ENCODE measurements around the gene HUWE1.

DNA sequence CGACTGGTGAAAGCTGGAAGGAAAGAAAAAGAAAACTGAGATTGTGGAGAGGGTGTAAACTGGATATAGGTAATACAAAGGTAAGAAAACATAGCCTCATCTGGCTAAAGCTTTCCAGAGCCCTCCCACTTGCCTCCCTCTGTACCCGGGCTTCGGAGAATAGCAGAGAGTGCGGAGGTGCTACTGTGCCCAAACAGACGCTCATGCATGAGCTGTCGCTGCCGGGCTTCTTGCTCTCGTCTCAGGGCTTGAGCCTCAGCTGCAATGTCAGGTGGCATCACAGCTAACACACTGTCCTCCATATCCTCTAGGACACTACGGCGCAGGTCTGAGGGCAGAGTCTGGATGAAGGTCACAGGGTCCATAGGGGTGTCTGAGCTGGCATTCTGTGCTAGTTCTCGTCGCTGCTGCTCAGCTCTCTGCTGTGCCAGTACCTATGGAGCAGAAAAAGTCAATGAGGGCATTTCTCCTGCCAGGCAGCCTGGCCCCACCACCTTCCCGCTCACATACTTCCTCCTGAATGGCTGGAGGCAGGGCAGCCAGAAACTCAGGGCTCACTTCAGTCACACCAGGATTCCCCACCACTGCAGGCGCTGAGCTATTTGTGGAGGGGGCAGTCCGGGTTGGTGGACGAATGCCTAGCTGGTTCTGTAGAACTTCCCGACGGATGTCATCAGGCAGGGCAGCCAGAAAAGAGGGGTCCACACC lies 135.6 kb downstream of the HUWE1 start:
- TF ChIP-seq, protein P1, sequence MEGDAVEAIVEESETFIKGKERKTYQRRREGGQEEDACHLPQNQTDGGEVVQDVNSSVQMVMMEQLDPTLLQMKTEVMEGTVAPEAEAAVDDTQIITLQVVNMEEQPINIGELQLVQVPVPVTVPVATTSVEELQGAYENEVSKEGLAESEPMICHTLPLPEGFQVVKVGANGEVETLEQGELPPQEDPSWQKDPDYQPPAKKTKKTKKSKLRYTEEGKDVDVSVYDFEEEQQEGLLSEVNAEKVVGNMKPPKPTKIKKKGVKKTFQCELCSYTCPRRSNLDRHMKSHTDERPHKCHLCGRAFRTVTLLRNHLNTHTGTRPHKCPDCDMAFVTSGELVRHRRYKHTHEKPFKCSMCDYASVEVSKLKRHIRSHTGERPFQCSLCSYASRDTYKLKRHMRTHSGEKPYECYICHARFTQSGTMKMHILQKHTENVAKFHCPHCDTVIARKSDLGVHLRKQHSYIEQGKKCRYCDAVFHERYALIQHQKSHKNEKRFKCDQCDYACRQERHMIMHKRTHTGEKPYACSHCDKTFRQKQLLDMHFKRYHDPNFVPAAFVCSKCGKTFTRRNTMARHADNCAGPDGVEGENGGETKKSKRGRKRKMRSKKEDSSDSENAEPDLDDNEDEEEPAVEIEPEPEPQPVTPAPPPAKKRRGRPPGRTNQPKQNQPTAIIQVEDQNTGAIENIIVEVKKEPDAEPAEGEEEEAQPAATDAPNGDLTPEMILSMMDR (IDR thresholded peaks at IDR 0.05): no peak
- TF ChIP-seq EP300 (IDR thresholded peaks at IDR 0.05): no peak
- TF ChIP-seq POLR2A (IDR thresholded peaks at IDR 0.05): no peak
- no peak for TF ChIP-seq POLR2AphosphoS5 (IDR thresholded peaks at IDR 0.05)

Data from suprapubic skin (tissue), 4 donors.